HG02970 (cell line): ENCODE data around the gene RIPK3.

ENCODE experiments used
- ATAC-seq: cut with Tn5 transposase; IDR thresholded peaks from one replicate; pipeline ENCODE4 v1.9.1; 2021; ENCODE audit warnings: mild to moderate bottlenecking, moderate library complexity, moderate number of reproducible peaks; ENCODE audit not compliant: unreplicated experiment, low FRiP score

The RIPK3 gene

DNA sequence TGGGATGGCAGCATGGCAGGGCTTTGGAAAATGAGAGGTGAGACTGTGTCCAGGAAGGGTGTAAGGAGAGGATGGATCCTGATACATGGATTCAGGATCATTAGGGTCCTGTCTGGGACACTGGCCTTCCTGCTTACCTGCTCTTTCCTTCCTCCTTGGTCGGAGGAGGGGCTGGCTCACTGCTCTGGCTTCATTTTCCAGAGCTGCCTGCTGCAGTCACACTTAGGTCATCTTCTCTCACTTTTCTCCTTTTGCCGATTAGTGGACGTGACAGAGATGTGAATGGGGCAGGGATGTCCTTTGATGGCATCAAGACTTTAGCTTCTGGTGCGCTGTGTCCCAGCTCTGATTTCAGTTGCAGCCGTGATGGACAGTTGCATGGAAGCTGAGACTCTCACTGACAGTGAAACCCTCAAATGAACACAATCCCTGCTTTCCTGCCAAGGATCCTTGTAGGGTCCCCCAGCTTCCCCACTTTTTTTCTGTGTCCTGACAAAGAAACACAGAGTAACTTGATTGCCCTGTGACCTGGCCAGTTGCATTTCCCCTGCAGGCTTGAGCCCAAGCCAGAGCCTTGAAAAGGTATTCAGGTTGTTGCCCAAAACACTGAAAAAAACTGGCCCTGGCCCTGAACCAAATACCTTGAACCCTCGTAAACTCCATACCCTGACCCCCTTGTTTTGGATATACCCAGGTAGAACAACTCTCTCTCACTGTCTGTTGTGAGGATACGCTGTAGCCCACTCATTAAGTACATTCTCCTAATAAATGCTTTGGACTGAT lies 31.3 kb downstream of the RIPK3 start:
- no peak for ATAC-seq

DNA sequence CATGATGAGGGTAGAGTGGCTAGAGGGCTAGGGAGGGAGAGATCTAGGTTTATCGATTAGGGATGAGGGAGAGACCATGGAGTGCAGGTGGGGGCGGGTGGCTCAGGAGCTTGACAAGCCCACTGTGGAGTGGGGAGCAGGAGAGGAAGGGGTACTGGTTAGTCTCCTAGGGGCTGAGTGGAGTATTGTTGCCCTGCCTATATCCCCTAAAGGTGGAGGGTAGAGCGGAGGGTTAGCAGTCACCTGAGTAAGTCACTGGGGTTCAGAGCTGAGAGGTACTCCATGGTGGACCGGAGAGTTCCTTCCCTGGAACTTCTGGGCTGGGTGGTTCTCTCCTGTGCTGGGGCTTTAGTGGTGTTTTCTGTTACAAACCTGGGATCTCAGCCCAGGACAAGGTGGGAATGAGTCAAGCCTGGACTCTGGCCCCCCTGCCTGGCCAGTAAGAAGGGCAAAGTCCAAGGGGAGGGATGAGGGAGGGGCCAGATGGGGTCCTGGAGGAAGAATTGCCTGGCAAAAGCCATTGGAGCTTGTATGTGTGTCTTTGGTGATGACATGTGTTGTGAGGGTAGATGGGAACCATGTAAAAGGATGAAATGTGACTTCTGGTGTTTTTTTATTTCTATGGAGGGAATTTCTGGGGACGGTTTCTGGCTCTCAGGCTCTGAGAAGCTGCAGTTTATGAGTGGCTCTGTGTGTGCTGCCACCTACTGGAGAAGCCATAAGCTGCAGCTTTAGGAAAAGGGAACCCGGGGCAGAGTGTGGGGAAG lies 32.0 kb downstream of the RIPK3 start, which contains the start of gene CIDEB:
Gene CIDEB, minus strand, starts transcription at position 403 of the 767 bp plus-strand sequence. Its CDS starts 119 bp downstream, at position 284.
- ATAC-seq = no peak

- no peak for ATAC-seq
Observed at GRCh38 chr14:24307156-24307574, 32.6 kb downstream of the RIPK3 start.

DNA sequence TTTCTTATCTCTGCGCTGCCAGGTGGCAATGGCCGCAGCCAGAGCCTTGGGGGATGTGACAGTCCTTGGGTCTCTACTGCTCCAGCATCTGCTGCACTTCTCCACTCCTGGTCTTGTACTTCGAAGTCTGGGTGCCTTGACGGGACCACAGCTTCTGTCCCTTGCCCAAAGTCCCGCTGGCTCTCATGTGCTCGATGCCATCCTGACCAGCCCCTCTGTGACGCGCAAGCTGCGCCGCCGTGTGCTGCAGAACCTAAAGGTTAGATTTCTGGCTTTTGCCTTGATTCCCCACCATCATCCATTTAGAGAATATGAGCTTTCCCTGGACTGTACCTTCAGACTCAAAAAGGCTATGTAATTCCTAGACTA lies 35.8 kb downstream of the RIPK3 start:
- no peak for ATAC-seq

- no peak for ATAC-seq
Observed at GRCh38 chr14:24300326-24300980, 39.3 kb downstream of the RIPK3 start.

DNA sequence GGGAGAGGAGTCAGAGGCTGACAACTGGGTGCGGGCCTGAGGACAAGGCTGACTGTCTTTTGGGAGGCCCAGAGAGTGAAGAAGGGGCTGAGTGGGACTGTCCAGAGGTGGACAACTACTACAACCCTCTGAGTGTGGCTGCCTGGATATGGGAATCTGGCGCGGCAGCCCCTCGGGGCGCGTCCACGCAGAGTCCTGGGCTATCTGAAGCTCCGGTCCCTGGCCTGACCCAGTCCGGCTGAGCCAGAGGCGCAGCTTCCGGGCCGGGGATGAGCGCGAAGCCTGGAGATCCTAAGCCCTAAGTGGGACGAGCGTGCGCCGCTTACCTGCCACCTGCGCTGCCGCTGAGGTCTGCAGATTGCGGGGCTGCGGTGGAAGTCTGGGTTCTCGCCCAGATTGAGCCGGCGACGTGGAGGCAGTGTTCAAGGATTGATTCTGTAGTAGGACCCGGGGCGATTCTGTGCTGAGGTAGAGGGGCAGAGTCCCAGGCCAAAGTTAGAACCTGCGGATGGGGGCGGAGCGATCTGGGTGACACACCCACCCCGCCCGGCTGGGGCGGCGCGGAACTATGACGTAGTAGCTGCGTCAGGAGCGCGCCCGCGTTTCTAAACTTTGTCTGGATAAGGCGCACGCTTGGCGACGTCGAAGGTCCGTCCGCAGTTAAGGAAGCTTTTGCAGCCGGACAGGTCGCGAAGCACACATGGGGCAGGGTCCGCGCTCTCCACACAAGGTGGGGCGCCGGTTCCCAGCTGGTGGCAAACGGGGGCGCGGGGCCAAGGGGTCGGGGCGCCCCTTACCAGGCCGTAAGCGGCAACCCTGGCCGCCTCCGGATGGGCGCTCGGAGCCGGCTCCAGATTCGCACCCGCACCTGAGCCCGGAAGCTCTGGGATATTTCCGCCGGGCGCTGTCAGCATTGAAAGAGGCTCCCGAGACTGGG lies 40.3 kb downstream of the RIPK3 start, which contains the start of the genes DHRS1 and NOP9:
Gene DHRS1, minus strand, starts transcription at position 526 of the 937 bp plus-strand sequence. CDS start 674 bp downstream, outside the sequence.
Gene NOP9, plus strand, starts transcription at position 596 of the 937 bp plus-strand sequence. Its CDS starts 105 bp downstream, at position 701.
- peak; percentile 78 for ATAC-seq

DNA sequence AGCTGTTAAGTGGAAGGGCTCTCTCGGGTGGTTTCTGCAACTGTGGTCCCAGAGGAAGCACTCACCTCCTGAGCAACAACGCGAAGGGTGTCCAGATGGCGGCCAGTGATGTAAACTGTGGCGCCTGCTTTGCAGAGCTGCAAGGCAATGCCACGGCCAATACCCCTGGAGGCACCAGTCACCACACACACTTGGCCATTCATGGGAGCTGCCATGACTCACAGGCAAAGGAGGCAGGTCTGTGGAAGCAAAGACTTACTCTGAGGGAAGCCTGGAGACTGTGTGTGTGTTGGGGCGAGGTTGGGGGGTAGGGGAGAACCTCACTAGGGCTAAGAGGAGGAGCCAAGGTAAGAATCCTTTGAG lies 40.9 kb downstream of the RIPK3 start:
- no peak for ATAC-seq

- no peak for ATAC-seq
Observed at GRCh38 chr14:24297190-24297964, 42.4 kb downstream of the RIPK3 start.

- no peak for ATAC-seq
Observed at GRCh38 chr14:24296341-24297157, 43.2 kb downstream of the RIPK3 start.

GRCh38 chr14:24293525-24293924 lies 46.3 kb downstream of the RIPK3 start:
- ATAC-seq = no peak

- ATAC-seq = no peak
Observed at GRCh38 chr14:24292118-24292807, 47.5 kb downstream of the RIPK3 start.

DNA sequence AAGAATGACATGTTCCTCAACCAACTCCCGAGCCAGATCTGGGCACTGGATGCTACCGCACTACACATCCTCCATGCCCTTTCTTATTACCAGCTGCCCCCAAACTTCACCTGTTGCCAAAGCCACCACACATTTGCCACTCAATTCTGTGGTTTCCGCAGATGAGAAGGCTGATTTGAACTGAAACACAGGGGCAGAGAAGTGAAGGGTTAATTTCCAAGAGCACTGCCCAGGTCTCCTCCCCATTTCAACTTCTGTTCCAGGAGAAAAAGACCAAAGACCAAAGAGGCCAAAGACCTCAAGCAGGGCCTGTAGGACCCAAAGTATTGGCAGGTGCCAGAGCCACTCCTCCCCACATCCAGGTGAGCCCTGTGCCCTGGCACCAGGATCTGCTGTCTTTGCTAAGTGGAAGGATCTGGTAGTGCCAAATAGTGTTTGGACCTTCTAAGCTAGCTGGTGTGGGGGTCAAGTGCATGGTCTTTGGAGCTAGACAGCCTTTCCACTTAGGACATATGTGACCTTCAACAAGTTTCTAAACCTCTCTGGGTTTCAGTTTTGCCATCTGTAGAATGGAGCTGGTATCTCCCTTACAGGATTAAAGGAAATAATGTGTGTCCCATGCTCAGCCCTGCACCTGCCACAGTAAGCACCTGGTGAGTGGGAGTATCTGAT lies 48.2 kb downstream of the RIPK3 start:
- no peak for ATAC-seq

DNA sequence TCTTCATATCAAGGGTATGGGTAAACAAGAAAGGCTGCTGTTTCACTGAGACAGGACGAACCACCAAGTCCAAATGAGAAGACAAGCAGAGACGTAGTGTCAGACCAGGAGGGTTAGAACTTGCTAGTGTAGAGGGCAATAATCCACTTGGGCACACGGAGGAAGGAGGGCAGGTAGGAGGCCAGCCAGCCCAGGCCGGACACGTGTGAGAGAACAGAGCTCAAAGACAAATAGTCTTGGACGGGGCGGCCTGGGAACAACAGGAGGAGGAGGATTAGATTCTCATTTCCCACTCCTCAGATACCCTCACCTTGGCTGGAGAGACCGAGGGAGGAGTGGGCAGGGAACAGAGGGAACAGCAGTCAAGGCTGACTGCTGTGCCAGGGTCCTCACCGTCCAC lies 49.0 kb downstream of the RIPK3 start:
- no peak for ATAC-seq

- ATAC-seq = no peak
Observed at GRCh38 chr14:24289649-24290280, 50.0 kb downstream of the RIPK3 start.

GRCh38 chr14:24286996-24287395 lies 52.8 kb downstream of the RIPK3 start:
- no peak for ATAC-seq
